ENCODE data around the gene CUEDC2. TPM values are rescaled to one million over a fixed set of nuclear protein-coding genes. Genes with fewer than 3 reads are reported as not detected.
A peak's percentile ranks its signal among the peaks of the same experiment; 100 is the strongest.

The CUEDC2 gene
- total RNA-seq, 4 donors from 2014 or later = 5.2 to 35.2 (median 33.5) TPM

GRCh38 chr10:102433619-102434046 lies 1.3 kb upstream of the CUEDC2 start:
- intact Hi-C loops (cut with DNase I; ENCODE audit: low total_unique reads) (no loop called here), in situ Hi-C loops (cut with MboI; ENCODE audit: low pct_ligation_motif_present in 1 of 4, low pct_unique_long_range_greater_than_20kb in 1 of 4, low sequenced_read_pairs in 3 of 4) (no loop called here)
- Histone ChIP-seq H3K4me3 (no peak overlapping the region), H3K36me3 (no peaks in the 10 kb centered on the region), H3K4me1 (peaks cover 7 to 37% (median 14%) of the 10 kb centered on the region in 4 donors), H3K9me3 (no peaks in the 10 kb centered on the region), H3K27ac (peak overlapping the region in 1 of 4 donors; percentile 1), H3K27me3 (peaks cover 23% of the 10 kb centered on the region)
- TF ChIP-seq CTCF (IDR thresholded peaks at IDR 0.05) = no peak
- TF ChIP-seq POLR2A (IDR thresholded peaks at IDR 0.05) = no peak
- no peak for TF ChIP-seq POLR2AphosphoS5 (IDR thresholded peaks at IDR 0.05)
- no peak for TF ChIP-seq EP300 (IDR thresholded peaks at IDR 0.05; ENCODE audit: low read depth)
- DNase-seq = no peak
- 46 to 50% methylated on average over 1 to 5 of the region's 5 CpGs for WGBS, 2 donors (ENCODE audit: low coverage in 1 of 2)

- WGBS, 2 donors (ENCODE audit: low coverage in 1 of 2) = 19 to 62% methylated on average over 1 to 4 of the region's 4 CpGs
- in situ Hi-C loops (cut with MboI; ENCODE audit: low pct_ligation_motif_present in 1 of 4, low pct_unique_long_range_greater_than_20kb in 1 of 4, low sequenced_read_pairs in 3 of 4) (no loop called here), intact Hi-C loops (cut with DNase I; ENCODE audit: low total_unique reads) (no loop called here)
- no peak for DNase-seq
- Histone ChIP-seq H3K9me3 (no peaks in the 10 kb centered on the region), H3K27me3 (peaks cover 23% of the 10 kb centered on the region), H3K27ac (peak overlapping the region; percentile 83 to 87 (median 84)), H3K4me3 (peak overlapping the region; percentile 68 to 99 (median 83)), H3K36me3 (no peaks in the 10 kb centered on the region), H3K4me1 (peaks cover 7 to 37% (median 14%) of the 10 kb centered on the region in 4 donors)
- TF ChIP-seq CTCF (IDR thresholded peaks at IDR 0.05) = no peak
- TF ChIP-seq POLR2AphosphoS5 (IDR thresholded peaks at IDR 0.05) = no peak
- TF ChIP-seq EP300 (IDR thresholded peaks at IDR 0.05; ENCODE audit: low read depth) = no peak
These were observed 786 bp downstream of the CUEDC2 start for GRCh38 chr10:102431452-102432124.

- no peak for TF ChIP-seq CTCF (IDR thresholded peaks at IDR 0.05)
- no peak for TF ChIP-seq POLR2A (IDR thresholded peaks at IDR 0.05)
- TF ChIP-seq EP300 (IDR thresholded peaks at IDR 0.05; ENCODE audit: low read depth) = no peak
- WGBS, 2 donors (ENCODE audit: low coverage in 1 of 2) = 89% methylated on average over 8 of the region's 8 CpGs; no CpG with 5 or more reads in 1 of the 2 donors
- no peaks in the 10 kb centered on the region for H3K9me3 ChIP-seq
- in situ Hi-C loops (cut with MboI; ENCODE audit: low pct_ligation_motif_present in 1 of 4, low pct_unique_long_range_greater_than_20kb in 1 of 4, low sequenced_read_pairs in 3 of 4) (no loop called here), intact Hi-C loops (cut with DNase I; ENCODE audit: low total_unique reads) (no loop called here)
- peaks cover 0 to under 1% (median 0%) of the 10 kb centered on the region in 4 donors for H3K36me3 ChIP-seq
- DNase-seq = no peak
- peaks cover 11% of the 10 kb centered on the region for H3K27me3 ChIP-seq
- no peak overlapping the region for H3K4me3 ChIP-seq
- no peak overlapping the region for H3K27ac ChIP-seq
- H3K4me1 ChIP-seq = peaks cover 7 to 23% (median 11%) of the 10 kb centered on the region in 4 donors
These were observed 2.9 kb downstream of the CUEDC2 start for GRCh38 chr10:102429468-102429867.

GRCh38 chr10:102426803-102427287 lies 5.5 kb downstream of the CUEDC2 start:
- in situ Hi-C loops (cut with MboI; ENCODE audit: low pct_ligation_motif_present in 1 of 4, low pct_unique_long_range_greater_than_20kb in 1 of 4, low sequenced_read_pairs in 3 of 4) = no loop called here
- no peak for TF ChIP-seq CTCF (IDR thresholded peaks at IDR 0.05)
- no peak for TF ChIP-seq POLR2A (IDR thresholded peaks at IDR 0.05)
- no peak for TF ChIP-seq POLR2AphosphoS5 (IDR thresholded peaks at IDR 0.05)
- no peak for DNase-seq
- peaks cover 16 to 23% (median 20%) of the 10 kb centered on the region in 4 donors for H3K4me1 ChIP-seq
- no peaks in the 10 kb centered on the region for H3K27me3 ChIP-seq
- no peak overlapping the region for H3K27ac ChIP-seq
- H3K9me3 ChIP-seq = no peaks in the 10 kb centered on the region
- H3K36me3 ChIP-seq = peaks cover 0 to 8% (median 0%) of the 10 kb centered on the region in 4 donors
- H3K4me3 ChIP-seq = no peak overlapping the region
- WGBS, 2 donors (ENCODE audit: low coverage in 1 of 2) = 83 to 93% methylated on average over 7 of the region's 7 CpGs
- intact Hi-C loops (cut with DNase I; ENCODE audit: low total_unique reads) = no loop called here

Data from transverse colon (tissue), 4 donors.